ENCODE results near the gene CCP110. TPM values are rescaled to one million over a fixed set of nuclear protein-coding genes. Genes with fewer than 3 reads are reported as not detected.

The CCP110 gene
- polyA plus RNA-seq, 4 donors = 2.0 to 16.7 (median 4.0) TPM

DNA sequence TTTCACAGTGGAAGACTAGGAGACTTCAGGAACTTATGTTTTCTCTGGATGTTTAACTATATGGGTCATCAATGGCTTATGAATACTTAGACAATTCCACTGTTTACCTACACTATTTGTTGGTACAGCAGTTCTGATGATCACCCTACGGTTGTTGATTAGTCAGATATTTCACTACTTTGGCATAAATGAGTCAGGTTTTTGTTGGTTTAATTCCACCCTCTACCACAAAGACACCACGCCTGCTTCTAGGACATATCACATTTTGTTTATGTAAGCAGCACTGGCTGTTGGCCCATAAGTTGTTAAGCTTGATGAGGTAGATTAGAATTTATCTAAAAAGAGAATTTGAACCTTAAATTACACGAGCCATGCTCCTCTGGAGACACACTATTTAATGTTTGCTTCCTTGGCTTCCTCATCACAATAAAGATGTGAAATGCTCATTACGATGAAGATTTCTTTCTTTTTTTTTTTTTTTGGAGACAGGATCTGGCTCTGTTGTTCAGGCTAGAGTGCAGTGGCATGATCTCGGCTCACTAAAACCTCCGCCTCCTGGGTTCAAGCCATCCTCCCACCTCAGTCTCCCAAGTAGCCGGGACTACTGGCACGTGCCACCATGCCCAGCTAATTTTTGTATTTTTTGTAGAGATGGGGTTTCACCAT lies 6.2 kb upstream of the CCP110 start:
- H3K27ac ChIP-seq (ENCODE audit: low read depth in 1 of 3, low read length in 2 of 3) = peak overlapping the region in 1 of 3 donors; percentile 85

DNA sequence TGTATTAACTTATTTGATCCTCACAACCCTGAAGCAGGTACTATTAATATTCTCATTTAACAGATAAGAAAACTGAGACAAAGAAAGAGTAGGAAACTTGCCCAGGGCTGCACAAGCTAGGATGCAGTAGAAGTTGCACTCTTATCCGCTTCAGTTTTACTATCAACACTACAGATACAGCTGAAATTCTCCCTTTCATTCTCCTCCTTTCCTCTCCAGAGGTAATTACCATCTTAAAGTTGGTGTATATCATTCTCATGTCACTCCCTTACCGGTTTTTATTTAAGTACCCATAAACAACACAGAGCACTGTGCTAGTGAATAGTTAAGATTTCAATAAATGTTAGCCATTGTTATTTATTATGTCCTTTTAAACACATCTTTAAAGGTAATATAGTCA lies 5.4 kb upstream of the CCP110 start:
- H3K27me3 ChIP-seq (ENCODE audit: control insufficient read depth in 3 of 3, insufficient read depth in 3 of 3, low read length in 3 of 3) = no peaks in the 10 kb centered on the region
- FAIRE-seq (no peak), DNase-seq (no peak)
- no peak overlapping the region for H3K27ac ChIP-seq (ENCODE audit: low read depth in 1 of 3, low read length in 2 of 3)
- WGBS, 3 donors = 46 to 67% (median 46%) methylated on average over 2 of the region's 2 CpGs
- H3K4me1 ChIP-seq (ENCODE audit: control insufficient read depth in 3 of 3, insufficient read depth in 2 of 3, low read depth in 1 of 3, low read length in 2 of 3) = peaks cover 6 to 49% (median 12%) of the 10 kb centered on the region in 3 donors
- peaks cover 0 to 11% (median 2%) of the 10 kb centered on the region in 3 donors for H3K36me3 ChIP-seq (ENCODE audit: control insufficient read depth in 3 of 3, insufficient read depth in 2 of 3, low read depth in 1 of 3, low read length in 3 of 3)
- no peaks in the 10 kb centered on the region for H3K9me3 ChIP-seq (ENCODE audit: control insufficient read depth in 2 of 2, insufficient read depth in 1 of 2, low read depth in 1 of 2, low read length in 1 of 2)
- no peak overlapping the region for H3K4me3 ChIP-seq (ENCODE audit: low read depth in 1 of 3, low read length in 3 of 3)

More for the DNA sequence above, 6.2 kb upstream of the CCP110 start:
- H3K4me1 ChIP-seq (ENCODE audit: control insufficient read depth in 3 of 3, insufficient read depth in 2 of 3, low read depth in 1 of 3, low read length in 2 of 3) = peaks cover 6 to 46% (median 12%) of the 10 kb centered on the region in 3 donors
- 51 to 66% (median 60%) methylated on average over 8 of the region's 8 CpGs for WGBS, 3 donors
- H3K36me3 ChIP-seq (ENCODE audit: control insufficient read depth in 3 of 3, insufficient read depth in 2 of 3, low read depth in 1 of 3, low read length in 3 of 3) = peaks cover 0 to 11% (median 2%) of the 10 kb centered on the region in 3 donors
- FAIRE-seq (no peak), DNase-seq (peak in 1 of 2 donors; percentile 67)
- H3K9me3 ChIP-seq (ENCODE audit: control insufficient read depth in 2 of 2, insufficient read depth in 1 of 2, low read depth in 1 of 2, low read length in 1 of 2) = no peaks in the 10 kb centered on the region
- H3K4me3 ChIP-seq (ENCODE audit: low read depth in 1 of 3, low read length in 3 of 3) = no peak overlapping the region
- H3K27me3 ChIP-seq (ENCODE audit: control insufficient read depth in 3 of 3, insufficient read depth in 3 of 3, low read length in 3 of 3) = no peaks in the 10 kb centered on the region

DNA sequence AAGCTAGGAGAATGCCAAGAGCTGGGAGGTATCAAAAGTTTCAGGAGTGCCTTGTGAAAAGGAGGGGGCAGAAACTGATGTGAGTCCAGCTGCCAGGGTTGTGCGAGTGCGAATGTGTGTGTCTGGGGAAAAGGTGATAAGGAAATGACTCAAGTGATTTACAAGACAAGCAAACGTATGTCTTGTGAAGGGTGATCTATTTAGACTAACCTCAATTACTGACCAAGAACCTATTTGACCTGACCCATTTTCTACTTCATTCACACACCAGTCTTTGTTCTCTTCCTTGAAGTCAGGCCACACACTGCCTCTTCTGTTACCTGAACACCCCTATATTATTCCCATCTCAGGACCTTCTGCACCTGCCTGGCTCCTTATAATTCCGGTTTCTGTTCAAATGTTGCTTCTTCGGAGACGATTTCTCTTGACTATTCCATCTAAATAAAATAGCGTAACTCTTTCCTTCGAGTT lies 2.8 kb upstream of the CCP110 start:
- peak overlapping the region; percentile 89 to 97 (median 96) for H3K27ac ChIP-seq (ENCODE audit: low read depth in 1 of 3, low read length in 2 of 3)
- 1 to 5% (median 5%) methylated on average over 8 of the region's 8 CpGs for WGBS, 3 donors
- no peaks in the 10 kb centered on the region for H3K9me3 ChIP-seq (ENCODE audit: control insufficient read depth in 2 of 2, insufficient read depth in 1 of 2, low read depth in 1 of 2, low read length in 1 of 2)
- H3K36me3 ChIP-seq (ENCODE audit: control insufficient read depth in 3 of 3, insufficient read depth in 2 of 3, low read depth in 1 of 3, low read length in 3 of 3) = peaks cover 0 to 11% (median 2%) of the 10 kb centered on the region in 3 donors
- peak overlapping the region; percentile 79 to 93 (median 82) for H3K4me3 ChIP-seq (ENCODE audit: low read depth in 1 of 3, low read length in 3 of 3)
- FAIRE-seq = no peak
- peaks cover 10 to 36% (median 11%) of the 10 kb centered on the region in 3 donors for H3K4me1 ChIP-seq (ENCODE audit: control insufficient read depth in 3 of 3, insufficient read depth in 2 of 3, low read depth in 1 of 3, low read length in 2 of 3)
- H3K27me3 ChIP-seq (ENCODE audit: control insufficient read depth in 3 of 3, insufficient read depth in 3 of 3, low read length in 3 of 3) = no peaks in the 10 kb centered on the region
- peak; percentile 81 to 82 for DNase-seq

DNA sequence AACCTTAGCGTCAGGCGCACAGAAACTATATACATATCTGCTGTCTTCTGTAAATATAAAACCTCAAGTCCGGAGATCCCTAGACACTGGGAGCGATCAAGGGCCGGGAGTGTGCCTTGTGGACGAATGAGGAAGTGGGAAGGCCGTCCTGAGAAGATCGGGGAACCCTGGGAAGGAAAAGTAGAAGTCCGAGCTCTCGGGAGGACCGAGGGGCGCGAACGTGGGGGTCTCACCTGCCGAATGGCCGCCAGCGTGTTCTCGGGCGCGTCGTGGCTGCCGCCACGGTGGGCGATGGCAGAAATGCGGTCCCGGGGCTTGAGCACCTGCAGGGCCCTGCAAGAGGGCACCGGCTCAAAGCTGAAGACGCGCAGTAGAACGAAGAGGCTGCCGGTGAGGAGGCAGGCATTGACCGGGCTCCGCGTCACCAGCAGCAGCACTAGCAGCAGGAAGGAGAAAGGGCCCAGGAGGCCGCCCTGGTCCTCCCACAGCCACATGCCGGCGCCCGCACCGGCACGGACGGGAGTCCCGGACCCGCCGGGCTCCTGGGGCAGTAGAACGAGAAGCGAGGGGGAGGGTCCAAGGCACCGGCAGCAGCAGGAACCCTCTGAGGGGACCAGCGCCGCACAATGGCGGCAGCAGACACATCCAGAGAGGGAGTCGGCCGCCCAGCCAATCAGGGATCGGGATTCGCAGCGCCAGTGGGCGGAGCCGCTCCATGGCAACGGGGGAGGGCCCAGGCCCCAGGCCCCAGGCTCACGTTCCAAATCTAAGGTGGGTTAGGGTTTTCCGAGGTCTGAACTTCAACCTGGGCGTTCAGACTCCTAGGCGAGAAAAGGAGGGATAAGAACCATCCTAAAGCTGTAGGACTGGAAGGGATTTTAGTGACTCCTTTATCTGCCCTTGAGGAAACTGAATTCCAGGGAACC lies 2.0 kb upstream of the CCP110 start, which contains the start of gene GDE1:
TSS of gene GDE1 (minus strand) at position 628 of the 926 bp plus-strand sequence. CDS start at position 494, 134 bp downstream.
- FAIRE-seq (no peak), DNase-seq (peak; percentile 93 to 96)
- Histone ChIP-seq H3K4me3 (ENCODE audit: low read depth in 1 of 3, low read length in 3 of 3) (peak within 1 kb of the TSS; percentile 79 to 93 (median 82)), H3K27ac (ENCODE audit: low read depth in 1 of 3, low read length in 2 of 3) (peak within 1 kb of the TSS; percentile 89 to 97 (median 96)), H3K27me3 (ENCODE audit: control insufficient read depth in 3 of 3, insufficient read depth in 3 of 3, low read length in 3 of 3) (no peaks in the 10 kb centered on the region), H3K9me3 (ENCODE audit: control insufficient read depth in 2 of 2, insufficient read depth in 1 of 2, low read depth in 1 of 2, low read length in 1 of 2) (no peaks in the 10 kb centered on the region), H3K4me1 (ENCODE audit: control insufficient read depth in 3 of 3, insufficient read depth in 2 of 3, low read depth in 1 of 3, low read length in 2 of 3) (peaks cover 9 to 28% (median 11%) of the 10 kb centered on the region in 3 donors), H3K36me3 (ENCODE audit: control insufficient read depth in 3 of 3, insufficient read depth in 2 of 3, low read depth in 1 of 3, low read length in 3 of 3) (peaks cover 0 to 11% (median 2%) of the 10 kb centered on the region in 3 donors)
- WGBS, 3 donors = 0 to 1% (median 0%) methylated on average over 56 to 62 of the region's 62 CpGs

DNA sequence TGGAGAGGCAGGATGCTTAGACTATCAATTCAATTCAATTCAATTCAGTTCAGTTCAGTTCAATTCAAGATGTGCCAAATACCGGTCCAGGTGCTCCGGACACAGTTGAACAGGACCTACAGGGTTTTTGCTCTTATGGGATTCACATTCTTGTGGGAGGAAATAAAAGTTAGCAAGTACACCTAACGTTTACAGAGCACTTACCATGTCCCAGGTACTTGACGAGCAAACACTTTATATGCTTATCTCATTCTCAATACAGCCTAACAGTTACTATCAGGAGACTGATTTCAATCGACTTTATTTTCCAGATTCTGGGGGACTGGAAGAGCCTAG lies 1.4 kb upstream of the CCP110 start:
- Histone ChIP-seq H3K4me1 (ENCODE audit: control insufficient read depth in 3 of 3, insufficient read depth in 2 of 3, low read depth in 1 of 3, low read length in 2 of 3) (peaks cover 5 to 24% (median 11%) of the 10 kb centered on the region in 3 donors), H3K27me3 (ENCODE audit: control insufficient read depth in 3 of 3, insufficient read depth in 3 of 3, low read length in 3 of 3) (no peaks in the 10 kb centered on the region), H3K4me3 (ENCODE audit: low read depth in 1 of 3, low read length in 3 of 3) (peak overlapping the region in 1 of 3 donors; percentile 82), H3K9me3 (ENCODE audit: control insufficient read depth in 2 of 2, insufficient read depth in 1 of 2, low read depth in 1 of 2, low read length in 1 of 2) (no peaks in the 10 kb centered on the region), H3K36me3 (ENCODE audit: control insufficient read depth in 3 of 3, insufficient read depth in 2 of 3, low read depth in 1 of 3, low read length in 3 of 3) (peaks cover 0 to 11% (median 0%) of the 10 kb centered on the region in 3 donors), H3K27ac (ENCODE audit: low read depth in 1 of 3, low read length in 2 of 3) (peak overlapping the region in 2 of 3 donors; percentile 96 to 97)
- 11 to 32% (median 30%) methylated on average over 5 of the region's 5 CpGs for WGBS, 3 donors
- DNase-seq = no peak
- FAIRE-seq = no peak

DNA sequence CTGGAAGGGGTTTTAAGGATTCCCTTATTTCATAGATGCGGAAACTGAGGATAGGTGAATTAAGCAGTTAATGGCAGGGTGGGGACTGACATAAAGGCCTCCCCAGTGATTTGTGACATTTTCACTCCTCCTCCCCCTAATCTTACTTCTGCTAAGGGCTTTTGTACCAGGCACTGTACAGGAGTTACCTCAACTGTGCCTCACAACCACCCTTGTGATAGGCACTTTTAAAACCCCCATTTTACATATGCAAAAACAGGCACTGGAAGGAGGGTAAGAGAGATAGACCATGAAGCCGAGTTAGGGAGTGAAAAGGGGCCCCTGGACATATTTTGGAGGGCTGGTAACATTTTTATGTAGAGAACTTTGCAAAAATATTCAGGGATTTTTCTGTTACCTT lies 982 bp upstream of the CCP110 start:
- DNase-seq (no peak), FAIRE-seq (no peak)
- 90 to 91% (median 90%) methylated on average over 2 of the region's 2 CpGs for WGBS, 3 donors
- Histone ChIP-seq H3K27me3 (ENCODE audit: control insufficient read depth in 3 of 3, insufficient read depth in 3 of 3, low read length in 3 of 3) (no peaks in the 10 kb centered on the region), H3K9me3 (ENCODE audit: control insufficient read depth in 2 of 2, insufficient read depth in 1 of 2, low read depth in 1 of 2, low read length in 1 of 2) (no peaks in the 10 kb centered on the region), H3K4me1 (ENCODE audit: control insufficient read depth in 3 of 3, insufficient read depth in 2 of 3, low read depth in 1 of 3, low read length in 2 of 3) (peaks cover 5 to 24% (median 11%) of the 10 kb centered on the region in 3 donors), H3K4me3 (ENCODE audit: low read depth in 1 of 3, low read length in 3 of 3) (no peak overlapping the region), H3K36me3 (ENCODE audit: control insufficient read depth in 3 of 3, insufficient read depth in 2 of 3, low read depth in 1 of 3, low read length in 3 of 3) (peaks cover 0 to 11% (median 0%) of the 10 kb centered on the region in 3 donors), H3K27ac (ENCODE audit: low read depth in 1 of 3, low read length in 2 of 3) (peak overlapping the region in 1 of 3 donors; percentile 97)

DNA sequence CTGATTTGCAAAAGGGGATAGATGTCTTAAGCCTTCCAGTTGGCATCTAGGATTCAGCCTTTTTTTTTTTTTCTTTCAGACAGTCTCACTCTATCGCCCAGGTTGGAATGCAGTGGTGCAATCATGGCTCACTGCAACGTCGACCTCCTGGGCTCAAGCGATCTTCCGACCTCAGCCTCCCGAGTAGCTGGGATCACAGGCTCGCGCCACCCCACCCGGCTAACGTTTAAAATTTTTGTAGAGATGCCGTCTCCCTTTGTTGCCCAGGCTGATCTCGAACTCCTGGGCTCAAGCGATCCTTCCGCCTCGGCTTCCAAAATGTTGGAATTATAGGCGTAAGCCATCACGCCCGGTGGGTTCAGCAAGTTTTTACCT lies 571 bp upstream of the CCP110 start:
- no peak overlapping the region for H3K27ac ChIP-seq (ENCODE audit: low read depth in 1 of 3, low read length in 2 of 3)
- peaks cover 5 to 24% (median 11%) of the 10 kb centered on the region in 3 donors for H3K4me1 ChIP-seq (ENCODE audit: control insufficient read depth in 3 of 3, insufficient read depth in 2 of 3, low read depth in 1 of 3, low read length in 2 of 3)
- no peak overlapping the region for H3K4me3 ChIP-seq (ENCODE audit: low read depth in 1 of 3, low read length in 3 of 3)
- DNase-seq = peak in 1 of 2 donors; percentile 16
- no peaks in the 10 kb centered on the region for H3K9me3 ChIP-seq (ENCODE audit: control insufficient read depth in 2 of 2, insufficient read depth in 1 of 2, low read depth in 1 of 2, low read length in 1 of 2)
- no peak for FAIRE-seq
- H3K27me3 ChIP-seq (ENCODE audit: control insufficient read depth in 3 of 3, insufficient read depth in 3 of 3, low read length in 3 of 3) = no peaks in the 10 kb centered on the region
- H3K36me3 ChIP-seq (ENCODE audit: control insufficient read depth in 3 of 3, insufficient read depth in 2 of 3, low read depth in 1 of 3, low read length in 3 of 3) = peaks cover 0 to 11% (median 0%) of the 10 kb centered on the region in 3 donors
- 69 to 75% (median 71%) methylated on average over 18 of the region's 18 CpGs for WGBS, 3 donors

DNA sequence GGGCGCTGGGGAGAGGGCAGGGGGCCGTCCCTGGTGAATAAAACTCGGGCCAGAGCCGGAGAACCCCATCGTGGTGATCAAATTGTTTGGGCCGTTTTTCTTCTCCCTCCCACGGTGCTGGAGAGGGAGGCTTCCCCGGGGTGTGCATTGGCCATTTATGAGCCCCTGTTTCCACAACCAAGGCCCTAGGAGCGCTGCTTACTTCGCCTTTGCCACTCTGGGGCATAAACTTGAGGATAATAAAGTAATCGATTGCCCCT lies 544 bp downstream of the CCP110 start:
- H3K4me1 ChIP-seq (ENCODE audit: control insufficient read depth in 3 of 3, insufficient read depth in 2 of 3, low read depth in 1 of 3, low read length in 2 of 3) = peaks cover 0 to 18% (median 6%) of the 10 kb centered on the region in 3 donors
- WGBS, 3 donors = 0 to 1% (median 0%) methylated on average over 7 to 11 of the region's 11 CpGs
- no peaks in the 10 kb centered on the region for H3K9me3 ChIP-seq (ENCODE audit: control insufficient read depth in 2 of 2, insufficient read depth in 1 of 2, low read depth in 1 of 2, low read length in 1 of 2)
- peak overlapping the region in 2 of 3 donors; percentile 48 to 62 for H3K27ac ChIP-seq (ENCODE audit: low read depth in 1 of 3, low read length in 2 of 3)
- DNase-seq = no peak
- peak overlapping the region; percentile 77 to 92 (median 91) for H3K4me3 ChIP-seq (ENCODE audit: low read depth in 1 of 3, low read length in 3 of 3)
- H3K36me3 ChIP-seq (ENCODE audit: control insufficient read depth in 3 of 3, insufficient read depth in 2 of 3, low read depth in 1 of 3, low read length in 3 of 3) = peaks cover 0 to 12% (median 3%) of the 10 kb centered on the region in 3 donors
- no peak for FAIRE-seq
- no peaks in the 10 kb centered on the region for H3K27me3 ChIP-seq (ENCODE audit: control insufficient read depth in 3 of 3, insufficient read depth in 3 of 3, low read length in 3 of 3)
